Kidney epithelial cell (primary cell): Measurements from ENCODE around the gene SLC26A4. TPM values are rescaled to one million over a fixed set of nuclear protein-coding genes. Genes with fewer than 3 reads are reported as not detected.
A peak's percentile ranks its signal among the peaks of the same experiment; 100 is the strongest.

Experiments
- DNase-seq: peaks from one replicate; pipeline ENCODE4 v3.0.0-alpha.2; 2010; ENCODE audit warnings: low read depth
- H3K27me3 ChIP-seq: 2 replicates; pipeline ENCODE4 v1.6.0; 2011; ENCODE audit warnings: low read length; ENCODE audit not compliant: control insufficient read depth, insufficient read depth
- H3K36me3 ChIP-seq: 2 replicates; pipeline ENCODE4 v1.5.1; 2011; ENCODE audit warnings: low read length; ENCODE audit not compliant: control insufficient read depth, insufficient read depth
- H3K4me3 ChIP-seq: 2 replicates; pipeline ENCODE4 v1.5.1; 2011; ENCODE audit warnings: low read depth, mild to moderate bottlenecking, control low read depth, low read length
- total RNA-seq: library from RNA; depleted of rRNA; stranded (reverse); fragments of >200 nt; gene quantifications from 2 replicates; pipeline ENCODE4 v1.2.3, GENCODE V29; 2015
- TF ChIP-seq, protein P1 (sequence below): IDR thresholded peaks from 2 replicates; pipeline ENCODE4 v1.5.1; 2011; ENCODE audit warnings: mild to moderate bottlenecking, moderate library complexity, low read length, control low read depth, inconsistent platforms; ENCODE audit not compliant: insufficient read depth, poor library complexity, severe bottlenecking

The SLC26A4 gene
- total RNA-seq, 1 donor from 2014 or later: 0.25 TPM

GRCh38 chr7:107643407-107643806 lies 17.2 kb upstream of the SLC26A4 start:
- Histone ChIP-seq H3K4me3 (no peak overlapping the region), H3K27me3 (no peaks in the 10 kb centered on the region), H3K36me3 (no peaks in the 10 kb centered on the region)
- DNase-seq: no peak
- TF ChIP-seq, protein P1, sequence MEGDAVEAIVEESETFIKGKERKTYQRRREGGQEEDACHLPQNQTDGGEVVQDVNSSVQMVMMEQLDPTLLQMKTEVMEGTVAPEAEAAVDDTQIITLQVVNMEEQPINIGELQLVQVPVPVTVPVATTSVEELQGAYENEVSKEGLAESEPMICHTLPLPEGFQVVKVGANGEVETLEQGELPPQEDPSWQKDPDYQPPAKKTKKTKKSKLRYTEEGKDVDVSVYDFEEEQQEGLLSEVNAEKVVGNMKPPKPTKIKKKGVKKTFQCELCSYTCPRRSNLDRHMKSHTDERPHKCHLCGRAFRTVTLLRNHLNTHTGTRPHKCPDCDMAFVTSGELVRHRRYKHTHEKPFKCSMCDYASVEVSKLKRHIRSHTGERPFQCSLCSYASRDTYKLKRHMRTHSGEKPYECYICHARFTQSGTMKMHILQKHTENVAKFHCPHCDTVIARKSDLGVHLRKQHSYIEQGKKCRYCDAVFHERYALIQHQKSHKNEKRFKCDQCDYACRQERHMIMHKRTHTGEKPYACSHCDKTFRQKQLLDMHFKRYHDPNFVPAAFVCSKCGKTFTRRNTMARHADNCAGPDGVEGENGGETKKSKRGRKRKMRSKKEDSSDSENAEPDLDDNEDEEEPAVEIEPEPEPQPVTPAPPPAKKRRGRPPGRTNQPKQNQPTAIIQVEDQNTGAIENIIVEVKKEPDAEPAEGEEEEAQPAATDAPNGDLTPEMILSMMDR: peak; percentile 37

DNA sequence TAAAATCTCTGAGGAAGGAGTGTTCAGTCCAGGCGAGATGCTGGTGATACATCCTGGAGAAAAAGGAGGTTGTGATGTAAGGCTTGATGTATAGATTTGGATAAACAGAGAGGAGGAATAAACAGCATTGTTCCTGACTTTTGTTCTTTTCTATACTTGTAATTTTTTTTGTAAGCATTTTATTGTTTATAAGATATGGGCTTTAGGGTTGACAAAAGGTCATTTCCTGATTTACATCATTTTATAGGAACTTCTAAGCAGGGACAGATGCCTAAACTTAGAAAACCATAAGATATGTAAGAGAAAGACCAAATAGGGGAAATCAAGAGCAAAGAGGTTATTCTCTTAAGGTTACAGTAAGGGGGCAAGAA lies 16.7 kb upstream of the SLC26A4 start:
- TF ChIP-seq, protein P1: no peak
- no peaks in the 10 kb centered on the region for H3K27me3 ChIP-seq
- no peak overlapping the region for H3K4me3 ChIP-seq
- DNase-seq: no peak
- H3K36me3 ChIP-seq: no peaks in the 10 kb centered on the region

GRCh38 chr7:107644309-107644974 lies 16.2 kb upstream of the SLC26A4 start:
- no peak overlapping the region for H3K4me3 ChIP-seq
- TF ChIP-seq, protein P1: no peak
- H3K27me3 ChIP-seq: no peaks in the 10 kb centered on the region
- no peaks in the 10 kb centered on the region for H3K36me3 ChIP-seq
- DNase-seq: no peak

DNA sequence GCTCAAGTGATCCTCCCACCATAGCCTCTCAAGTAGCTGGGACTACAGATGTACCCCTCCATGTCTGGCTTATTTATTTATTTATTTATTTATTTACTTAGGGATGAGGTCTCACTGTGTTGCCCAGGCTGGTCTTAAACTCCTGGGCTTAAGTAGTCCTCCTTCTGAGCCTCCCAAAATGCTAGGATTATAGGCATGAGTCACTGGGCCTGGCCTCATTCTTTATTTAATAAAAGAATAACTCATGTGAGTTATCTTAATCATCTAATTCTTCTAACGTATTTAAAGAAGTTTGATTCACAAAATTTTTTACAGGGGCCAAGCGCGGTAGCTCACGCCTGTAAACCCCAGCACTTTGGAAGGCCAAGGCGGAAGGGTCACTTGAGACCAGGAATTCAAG lies 8.0 kb upstream of the SLC26A4 start:
- no peak for DNase-seq
- Histone ChIP-seq H3K27me3 (no peaks in the 10 kb centered on the region), H3K4me3 (no peak overlapping the region), H3K36me3 (no peaks in the 10 kb centered on the region)
- TF ChIP-seq, protein P1: no peak

- Histone ChIP-seq H3K36me3 (no peaks in the 10 kb centered on the region), H3K27me3 (peaks cover 24% of the 10 kb centered on the region), H3K4me3 (no peak overlapping the region)
- TF ChIP-seq, protein P1: no peak
- no peak for DNase-seq
Observed at GRCh38 chr7:107658467-107658866, 2.2 kb upstream of the SLC26A4 start.

GRCh38 chr7:107659666-107660065 lies 962 bp upstream of the SLC26A4 start:
- TF ChIP-seq, protein P1: no peak
- Histone ChIP-seq H3K36me3 (no peaks in the 10 kb centered on the region), H3K4me3 (no peak overlapping the region), H3K27me3 (peaks cover 24% of the 10 kb centered on the region)
- DNase-seq: peak; percentile 19
